PC-3 (cell line): ENCODE data around the gene ST6GALNAC6. TPM values are rescaled to one million over a fixed set of nuclear protein-coding genes. Genes with fewer than 3 reads are reported as not detected.
A peak's percentile ranks its signal among the peaks of the same experiment; 100 is the strongest.

Experiments
- ATAC-seq: fragments of 200-7000 bp; cut with Tn5 transposase; 2 replicates; pipeline ENCODE4 v1.9.1; 2020; ENCODE audit warnings: mild to moderate bottlenecking, moderate library complexity
- BruUV-seq: library from RNA; stranded (reverse); fragments of 400-500 nt; replicated peaks from 2 replicates; lab custom pipeline; 2021; lab: Mats Ljungman, UMichigan
- CTCF ChIA-PET: fragments of 300-600 bp; sonication (Branson Sonifier 250); formaldehyde crosslinking; loops from one replicate; lab custom pipeline; 2022; ENCODE audit warnings: antibody characterized with exemption; lab: Charles Lee
- POLR2A ChIA-PET: fragments of 300-600 bp; sonication (Branson Sonifier 250); formaldehyde crosslinking; loops from one replicate; lab custom pipeline; 2022; ENCODE audit warnings: antibody characterized with exemption; ENCODE audit not compliant: unreplicated experiment; lab: Charles Lee
- DNase-seq: peaks from one replicate; pipeline ENCODE4 v3.0.0-alpha.2; 2015
- H2AFZ ChIP-seq: fragments of 300-600 bp; sonication (generic); 2 replicates; pipeline ENCODE4 v1.6.0; 2016; ENCODE audit warnings: antibody characterized with exemption, low read length
- H3F3A ChIP-seq: fragments of 300-600 bp; sonication (generic); one replicate; pipeline ENCODE4 v1.6.0; 2017; ENCODE audit warnings: antibody characterized with exemption, low read length, control low read depth, mild to moderate bottlenecking; ENCODE audit not compliant: unreplicated experiment
- H3K27ac ChIP-seq: fragments of 300-600 bp; sonication (generic); 2 replicates; pipeline ENCODE4 v1.5.1; 2016; ENCODE audit warnings: mild to moderate bottlenecking, low read length
- H3K27me3 ChIP-seq: fragments of 300-600 bp; sonication (generic); 2 replicates; pipeline ENCODE4 v1.6.1; 2016; ENCODE audit warnings: low read length, mixed read lengths
- H3K36me3 ChIP-seq: fragments of 300-600 bp; sonication (generic); 2 replicates; pipeline ENCODE4 v1.6.1; 2016; ENCODE audit warnings: low read depth, mixed run types, low read length, mixed read lengths
- H3K4me1 ChIP-seq: fragments of 300-600 bp; sonication (generic); 2 replicates; pipeline ENCODE4 v1.5.1; 2016; ENCODE audit warnings: low read length; ENCODE audit not compliant: insufficient read depth
- H3K4me2 ChIP-seq: fragments of 300-600 bp; sonication (generic); 2 replicates; pipeline ENCODE4 v1.6.0; 2016; ENCODE audit warnings: low read length
- H3K4me3 ChIP-seq: fragments of 300-600 bp; sonication (generic); 2 replicates; pipeline ENCODE4 v1.5.1; 2016; ENCODE audit warnings: mild to moderate bottlenecking, low read length, mixed read lengths
- H3K79me2 ChIP-seq: fragments of 300-600 bp; sonication (generic); 2 replicates; pipeline ENCODE4 v1.6.1; 2017; ENCODE audit warnings: low read length, mixed read lengths
- H3K9ac ChIP-seq: fragments of 300-600 bp; sonication (generic); 2 replicates; pipeline ENCODE4 v1.6.0; 2016; ENCODE audit warnings: mild to moderate bottlenecking, low read length
- H3K9me2 ChIP-seq: fragments of 300-600 bp; sonication (generic); replicated peaks from 2 replicates; pipeline ENCODE4 v1.6.1; 2016; ENCODE audit warnings: mixed run types, low read length, mixed read lengths
- H3K9me3 ChIP-seq: fragments of 300-600 bp; sonication (generic); 2 replicates; pipeline ENCODE4 v1.6.1; 2016; ENCODE audit warnings: low read length, mixed read lengths
- H4K20me1 ChIP-seq: fragments of 300-600 bp; sonication (generic); 2 replicates; pipeline ENCODE4 v1.6.1; 2016; ENCODE audit warnings: low read length, mixed read lengths
- EZH2 ChIP-seq: fragments of 300-600 bp; sonication (generic); IDR thresholded peaks from one replicate; pipeline ENCODE4 v1.6.1; 2017; ENCODE audit warnings: antibody characterized with exemption, mild to moderate bottlenecking, low read length; ENCODE audit not compliant: unreplicated experiment
- EZH2phosphoT487 ChIP-seq: fragments of 300-600 bp; sonication (generic); IDR thresholded peaks from 2 replicates; pipeline ENCODE4 v1.6.1; 2018; ENCODE audit warnings: mild to moderate bottlenecking, antibody characterized with exemption, low read length, borderline replicate concordance
- intact Hi-C: fragments of 100-400 bp; cut with micrococcal nuclease; formaldehyde crosslinking; loops from 2 replicates; pipeline ENCODE4 v1.9.0; 2023
- total RNA-seq: library from RNA; depleted of rRNA; stranded (reverse); fragments of >200 nt; gene quantifications from 2 replicates; pipeline ENCODE4 v1.2.3, GENCODE V29; 2014
- TF ChIP-seq, protein P1 (sequence below): fragments of 300-600 bp; sonication (generic); conservative IDR thresholded peaks from 2 replicates; pipeline ENCODE4 v1.5.1; 2017; ENCODE audit warnings: antibody characterized with exemption, low read depth, mild to moderate bottlenecking, low read length

Gene ST6GALNAC6
- total RNA-seq, 1 experiment from 2014 or later = 14.5 TPM

DNA sequence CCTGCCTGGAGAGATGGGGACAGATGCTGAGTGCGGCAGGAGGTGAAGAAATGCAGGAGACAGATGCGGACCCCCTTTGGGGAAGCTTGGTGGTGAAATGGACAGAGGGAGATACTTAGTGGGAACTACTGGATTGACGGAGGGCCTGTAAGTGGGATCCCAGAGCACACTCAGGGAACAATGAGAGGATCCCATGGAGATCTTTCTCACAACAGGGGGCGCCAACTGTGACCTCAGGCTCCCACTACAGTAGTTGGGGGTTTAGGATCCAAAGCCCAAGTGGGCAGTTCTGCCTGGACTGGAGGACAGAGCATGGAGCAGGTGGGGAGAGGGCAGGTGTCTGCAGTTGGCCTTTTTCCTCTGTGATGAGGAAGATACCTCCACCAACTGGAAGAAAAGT is 34.8 kb upstream of the ST6GALNAC6 start:
- Histone ChIP-seq H3F3A (no peaks in the 10 kb centered on the region), H3K27me3 (no peaks in the 10 kb centered on the region), H3K4me3 (no peak overlapping the region), H2AFZ (no peak overlapping the region), H3K9me2 (no peaks in the 10 kb centered on the region), H3K79me2 (peaks cover 31% of the 10 kb centered on the region), H3K27ac (no peak overlapping the region), H4K20me1 (no peaks in the 10 kb centered on the region), H3K9ac (no peak overlapping the region), H3K4me1 (peaks cover 34% of the 10 kb centered on the region; the same call in 1 of the 2 replicates), H3K9me3 (no peaks in the 10 kb centered on the region), H3K36me3 (no peaks in the 10 kb centered on the region), H3K4me2 (no peak overlapping the region)
- ATAC-seq = no peak
- TF ChIP-seq EZH2phosphoT487 = no peak
- TF ChIP-seq, protein P1, sequence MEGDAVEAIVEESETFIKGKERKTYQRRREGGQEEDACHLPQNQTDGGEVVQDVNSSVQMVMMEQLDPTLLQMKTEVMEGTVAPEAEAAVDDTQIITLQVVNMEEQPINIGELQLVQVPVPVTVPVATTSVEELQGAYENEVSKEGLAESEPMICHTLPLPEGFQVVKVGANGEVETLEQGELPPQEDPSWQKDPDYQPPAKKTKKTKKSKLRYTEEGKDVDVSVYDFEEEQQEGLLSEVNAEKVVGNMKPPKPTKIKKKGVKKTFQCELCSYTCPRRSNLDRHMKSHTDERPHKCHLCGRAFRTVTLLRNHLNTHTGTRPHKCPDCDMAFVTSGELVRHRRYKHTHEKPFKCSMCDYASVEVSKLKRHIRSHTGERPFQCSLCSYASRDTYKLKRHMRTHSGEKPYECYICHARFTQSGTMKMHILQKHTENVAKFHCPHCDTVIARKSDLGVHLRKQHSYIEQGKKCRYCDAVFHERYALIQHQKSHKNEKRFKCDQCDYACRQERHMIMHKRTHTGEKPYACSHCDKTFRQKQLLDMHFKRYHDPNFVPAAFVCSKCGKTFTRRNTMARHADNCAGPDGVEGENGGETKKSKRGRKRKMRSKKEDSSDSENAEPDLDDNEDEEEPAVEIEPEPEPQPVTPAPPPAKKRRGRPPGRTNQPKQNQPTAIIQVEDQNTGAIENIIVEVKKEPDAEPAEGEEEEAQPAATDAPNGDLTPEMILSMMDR = 0 out of 2 replicates have a peak, but pooled peaks have one; percentile 13
- ChIA-PET CTCF (no interaction called here), POLR2A (no interaction called here)
- no peak for DNase-seq
- no TSS peak for BruUV-seq
- intact Hi-C loops = no loop called here

DNA sequence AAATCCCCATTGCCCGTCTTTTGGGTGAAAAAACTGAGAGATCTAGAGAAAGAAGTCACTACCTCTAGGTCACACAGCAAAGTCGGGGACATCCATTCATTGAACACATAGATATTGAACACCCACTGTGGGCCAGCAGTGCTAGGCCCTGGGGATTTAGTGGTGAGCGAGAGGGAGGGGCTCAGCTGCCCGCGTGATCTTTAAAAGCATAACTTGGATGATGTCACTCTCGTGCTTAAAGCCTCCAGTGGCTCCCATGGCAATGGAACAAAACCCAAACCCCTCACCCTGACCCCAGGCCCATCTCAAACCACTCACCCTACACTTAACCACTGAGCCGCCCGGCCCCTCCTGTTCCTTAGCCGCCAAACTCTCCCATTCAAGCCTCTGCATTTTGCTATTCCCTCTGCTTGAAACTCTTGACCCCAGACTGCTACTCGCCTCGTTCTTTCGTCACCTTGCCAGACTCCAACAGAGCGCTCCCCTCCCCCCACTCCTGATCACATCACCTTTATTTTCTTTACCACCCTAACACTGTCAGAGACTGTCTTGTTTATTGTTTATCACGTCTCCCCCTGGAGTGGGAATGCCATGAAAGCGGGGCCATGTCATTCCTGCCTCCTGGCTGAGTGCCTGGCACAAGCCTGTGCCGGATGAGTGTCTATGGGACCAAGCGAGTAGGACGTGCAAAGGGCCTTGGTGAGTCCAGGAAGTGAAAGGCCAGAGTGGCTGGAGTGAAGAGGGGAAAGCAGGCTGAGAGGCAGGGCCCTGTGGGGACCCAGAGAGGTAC is 31.9 kb upstream of the ST6GALNAC6 start:
- no peaks in the 10 kb centered on the region for H3F3A ChIP-seq
- peak overlapping the region; percentile 53 for H3K4me3 ChIP-seq
- peak overlapping the region; percentile 5; the same call in 1 of the 2 replicates for H3K27ac ChIP-seq
- H3K27me3 ChIP-seq = no peaks in the 10 kb centered on the region
- no peak for TF ChIP-seq EZH2phosphoT487
- TF ChIP-seq, protein P1 = no peak
- TF ChIP-seq EZH2 = no peak
- H3K4me1 ChIP-seq = peaks cover 34% of the 10 kb centered on the region
- H3K4me2 ChIP-seq = peak overlapping the region; percentile 68
- no peak overlapping the region for H3K9ac ChIP-seq
- H4K20me1 ChIP-seq = no peaks in the 10 kb centered on the region
- peak overlapping the region; percentile 41 for H2AFZ ChIP-seq
- no peaks in the 10 kb centered on the region for H3K9me3 ChIP-seq
- POLR2A ChIA-PET = no interaction called here
- no TSS peak for BruUV-seq
- CTCF ChIA-PET = no interaction called here
- DNase-seq = peak; percentile 22
- H3K79me2 ChIP-seq = peaks cover 18% of the 10 kb centered on the region
- no peaks in the 10 kb centered on the region for H3K9me2 ChIP-seq
- intact Hi-C loops = no loop called here
- H3K36me3 ChIP-seq = no peaks in the 10 kb centered on the region
- ATAC-seq = peak; percentile 4; the same call in 1 of the 2 replicates
